BJ (cell line): ENCODE results near the gene GALNT2. TPM values are rescaled to one million over a fixed set of nuclear protein-coding genes. Genes with fewer than 3 reads are reported as not detected.

Experiments used
- CTCF ChIA-PET: fragments of 350-600 bp; formaldehyde crosslinking; extraction: SDS; loops from one replicate; lab custom pipeline; 2021; ENCODE audit warnings: antibody characterized with exemption, inconsistent platforms; lab: Yijun Ruan, JAX
- POLR2A ChIA-PET: fragments of 300-600 bp; sonication (Branson Sonifier 250); formaldehyde crosslinking; extraction: SDS; loops from one replicate; lab custom pipeline; 2021; ENCODE audit warnings: antibody characterized with exemption; lab: Charles Lee
- DNase-seq: peaks from one replicate; pipeline ENCODE4 v3.0.0-alpha.2; 2011; ENCODE audit warnings: low read depth
- H3K27me3 ChIP-seq: 2 replicates; pipeline ENCODE4 v1.6.0; 2011; ENCODE audit warnings: low read length; ENCODE audit not compliant: control insufficient read depth, insufficient read depth
- H3K36me3 ChIP-seq: 2 replicates; pipeline ENCODE4 v1.5.1; 2011; ENCODE audit warnings: low read length; ENCODE audit not compliant: control insufficient read depth, insufficient read depth
- H3K4me3 ChIP-seq: 2 replicates; pipeline ENCODE4 v1.5.1; 2011; ENCODE audit warnings: low read depth, mild to moderate bottlenecking, control low read depth, low read length
- CTCF ChIP-seq: IDR thresholded peaks from 2 replicates; pipeline ENCODE4 v1.5.1; 2011; ENCODE audit warnings: low read depth, mild to moderate bottlenecking, control low read depth, inconsistent platforms, low read length, moderate library complexity; ENCODE audit not compliant: insufficient read depth
- polyA plus RNA-seq: library from polyadenylated mRNA; depleted of rRNA; stranded (reverse); fragments of >200 nt; gene quantifications from 2 replicates; pipeline ENCODE4 v1.2.3, GENCODE V29; 2011

GALNT2 gene
- polyA plus RNA-seq, 1 experiment: 90.9 TPM

GRCh38 chr1:230099465-230099864 lies 32.4 kb downstream of the GALNT2 start:
- ChIA-PET CTCF (no interaction called here), POLR2A (no interaction called here)
- Histone ChIP-seq H3K4me3 (no peak overlapping the region), H3K36me3 (0 out of 2 replicates have a peak, but pooled peaks cover 1% of the 10 kb centered on the region), H3K27me3 (no peaks in the 10 kb centered on the region)
- DNase-seq: no peak
- no peak for TF ChIP-seq CTCF

- TF ChIP-seq CTCF: no peak
- Histone ChIP-seq H3K27me3 (no peaks in the 10 kb centered on the region), H3K4me3 (no peak overlapping the region), H3K36me3 (no peaks in the 10 kb centered on the region)
- ChIA-PET POLR2A (no interaction called here), CTCF (no interaction called here)
- DNase-seq: no peak
Observed at GRCh38 chr1:230100932-230101331, 33.9 kb downstream of the GALNT2 start.

- Histone ChIP-seq H3K36me3 (no peaks in the 10 kb centered on the region), H3K27me3 (no peaks in the 10 kb centered on the region), H3K4me3 (no peak overlapping the region)
- no peak for TF ChIP-seq CTCF
- CTCF ChIA-PET: interaction anchor here (1.0 kb wide), 1 partner anchor 17 kb away, joined by 3 read pairs; no protein-coding TSS in a partner anchor
- POLR2A ChIA-PET: interaction anchor here (0.6 kb wide), 1 partner anchor 1161 kb away, joined by 4 read pairs; no protein-coding TSS in a partner anchor
- no peak for DNase-seq
Observed at GRCh38 chr1:230101556-230101955, 34.5 kb downstream of the GALNT2 start.

- Histone ChIP-seq H3K36me3 (no peaks in the 10 kb centered on the region), H3K4me3 (no peak overlapping the region), H3K27me3 (no peaks in the 10 kb centered on the region)
- CTCF ChIA-PET: interaction anchor here (1.0 kb wide), 1 partner anchor 17 kb away, joined by 3 read pairs; no protein-coding TSS in a partner anchor
- TF ChIP-seq CTCF: no peak
- POLR2A ChIA-PET: interaction anchor here (0.6 kb wide), 1 partner anchor 1160 kb away, joined by 4 read pairs; no protein-coding TSS in a partner anchor
- DNase-seq: no peak
Observed at GRCh38 chr1:230102046-230102445, 35.0 kb downstream of the GALNT2 start.

- POLR2A ChIA-PET: no interaction called here
Observed at GRCh38 chr1:230102472-230102871, 35.4 kb downstream of the GALNT2 start.

More at GRCh38 chr1:230102472-230102871, 35.4 kb downstream of the GALNT2 start:
- no peak for DNase-seq
- CTCF ChIA-PET: interaction anchor here (1.0 kb wide), 1 partner anchor 18 kb away, joined by 3 read pairs; no protein-coding TSS in a partner anchor
- no peak for TF ChIP-seq CTCF
- Histone ChIP-seq H3K36me3 (no peaks in the 10 kb centered on the region), H3K4me3 (no peak overlapping the region), H3K27me3 (no peaks in the 10 kb centered on the region)
